ENCODE results near the gene ADAMTS15.

ADAMTS15 gene

GRCh38 chr11:130464291-130464812 is 15.9 kb downstream of the ADAMTS15 start:
- DNase-seq, result no peak

DNA sequence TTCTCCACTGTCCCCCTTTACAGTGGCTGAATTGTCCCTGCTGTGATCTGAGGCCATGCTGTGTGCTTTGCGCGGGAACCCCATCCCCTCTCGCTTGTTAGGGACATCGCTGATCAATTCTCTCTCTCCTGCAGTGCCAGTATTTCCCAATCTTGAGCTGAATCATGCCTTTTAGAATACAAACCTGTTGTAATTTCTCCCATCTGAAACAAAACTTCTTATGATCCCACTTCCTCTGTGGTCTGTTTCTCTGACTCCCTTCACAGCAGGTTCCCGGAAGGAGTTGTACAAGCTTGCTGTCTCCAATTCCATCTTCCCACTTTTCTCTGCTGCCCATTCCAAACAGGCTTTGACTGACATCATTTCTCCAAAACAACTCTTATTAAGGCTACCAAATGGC is 16.8 kb downstream of the ADAMTS15 start:
- no peak for DNase-seq

DNA sequence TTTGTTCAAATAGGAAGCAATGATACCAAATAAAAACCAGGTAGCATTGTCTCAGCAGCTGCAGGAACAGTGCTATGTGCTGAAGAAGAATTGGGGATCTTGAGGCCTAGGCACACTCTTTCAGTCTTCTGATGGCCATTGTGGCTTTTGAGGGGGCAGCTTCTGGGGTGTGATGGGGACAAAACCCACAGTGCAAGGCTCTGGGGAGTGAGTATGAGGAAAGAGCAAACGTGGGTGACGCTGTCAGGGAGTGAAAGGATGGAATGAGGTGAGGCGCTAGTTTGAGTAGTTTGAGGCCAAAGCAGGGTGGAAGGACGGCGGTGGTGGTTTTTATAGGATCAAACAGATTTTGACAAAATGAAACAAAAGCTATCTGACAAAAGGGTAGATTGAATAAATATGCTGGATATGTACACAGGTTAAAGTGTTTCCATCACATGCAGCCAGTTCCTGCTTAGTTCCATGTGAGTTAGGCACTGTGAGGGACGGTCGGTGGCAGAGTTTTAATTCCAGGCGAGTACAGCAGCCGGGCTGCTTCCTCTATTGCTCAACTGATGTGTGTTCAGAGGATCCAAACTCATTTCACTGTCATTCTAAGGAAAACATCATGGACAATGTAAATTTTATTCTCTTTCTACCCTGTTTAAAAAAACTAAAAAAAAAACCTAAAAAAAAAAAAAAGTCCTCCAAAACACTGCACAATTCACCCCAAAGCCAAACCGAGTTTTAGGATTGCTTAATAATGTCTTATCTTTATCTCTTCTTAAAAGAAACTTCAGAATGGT is 18.9 kb downstream of the ADAMTS15 start:
- no peak for DNase-seq

DNA sequence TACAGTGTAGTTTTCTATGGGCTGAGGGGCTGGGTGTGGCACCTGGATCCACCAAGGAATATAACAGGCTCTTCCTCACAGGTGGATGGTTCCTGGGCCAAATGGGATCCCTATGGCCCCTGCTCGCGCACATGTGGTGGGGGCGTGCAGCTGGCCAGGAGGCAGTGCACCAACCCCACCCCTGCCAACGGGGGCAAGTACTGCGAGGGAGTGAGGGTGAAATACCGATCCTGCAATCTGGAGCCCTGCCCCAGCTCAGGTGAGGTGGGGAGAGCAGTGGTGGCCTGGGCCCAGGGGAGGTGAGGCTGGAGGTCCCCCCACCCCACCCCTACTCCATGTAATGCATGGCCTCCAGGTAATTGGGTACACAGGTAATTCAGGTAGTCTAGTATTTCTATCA is 20.7 kb downstream of the ADAMTS15 start:
- DNase-seq, result no peak

DNA sequence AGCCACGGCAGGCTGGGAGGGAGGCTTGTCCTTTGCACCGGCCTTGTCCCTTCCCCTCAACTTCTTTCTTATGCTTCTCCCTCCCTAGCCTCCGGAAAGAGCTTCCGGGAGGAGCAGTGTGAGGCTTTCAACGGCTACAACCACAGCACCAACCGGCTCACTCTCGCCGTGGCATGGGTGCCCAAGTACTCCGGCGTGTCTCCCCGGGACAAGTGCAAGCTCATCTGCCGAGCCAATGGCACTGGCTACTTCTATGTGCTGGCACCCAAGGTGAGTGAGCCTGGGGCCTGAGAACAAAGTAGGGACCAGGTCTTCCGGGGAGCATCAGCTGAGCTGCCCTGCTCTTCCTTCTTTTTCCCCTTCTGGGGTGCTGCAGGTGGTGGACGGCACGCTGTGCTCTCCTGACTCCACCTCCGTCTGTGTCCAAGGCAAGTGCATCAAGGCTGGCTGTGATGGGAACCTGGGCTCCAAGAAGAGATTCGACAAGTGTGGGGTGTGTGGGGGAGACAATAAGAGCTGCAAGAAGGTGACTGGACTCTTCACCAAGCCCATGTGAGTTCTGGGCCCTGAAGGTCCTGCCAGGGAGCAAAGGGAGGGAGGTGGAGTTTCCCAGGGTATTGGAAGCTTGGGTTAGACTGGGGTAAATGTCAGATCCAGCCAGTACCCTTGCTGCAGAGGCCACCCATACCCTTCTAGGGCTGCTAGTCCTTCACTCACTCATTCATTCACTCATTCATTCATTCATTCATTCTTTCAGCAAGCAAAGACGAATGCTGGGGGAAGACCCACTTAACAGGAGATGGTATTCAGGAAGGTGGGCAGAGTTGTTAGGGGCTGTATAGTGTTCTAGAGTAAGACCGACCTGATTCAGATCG is 22.6 kb downstream of the ADAMTS15 start:
- no peak for DNase-seq

- DNase-seq, result no peak
Observed at GRCh38 chr11:130471731-130472433, 23.4 kb downstream of the ADAMTS15 start.

DNA sequence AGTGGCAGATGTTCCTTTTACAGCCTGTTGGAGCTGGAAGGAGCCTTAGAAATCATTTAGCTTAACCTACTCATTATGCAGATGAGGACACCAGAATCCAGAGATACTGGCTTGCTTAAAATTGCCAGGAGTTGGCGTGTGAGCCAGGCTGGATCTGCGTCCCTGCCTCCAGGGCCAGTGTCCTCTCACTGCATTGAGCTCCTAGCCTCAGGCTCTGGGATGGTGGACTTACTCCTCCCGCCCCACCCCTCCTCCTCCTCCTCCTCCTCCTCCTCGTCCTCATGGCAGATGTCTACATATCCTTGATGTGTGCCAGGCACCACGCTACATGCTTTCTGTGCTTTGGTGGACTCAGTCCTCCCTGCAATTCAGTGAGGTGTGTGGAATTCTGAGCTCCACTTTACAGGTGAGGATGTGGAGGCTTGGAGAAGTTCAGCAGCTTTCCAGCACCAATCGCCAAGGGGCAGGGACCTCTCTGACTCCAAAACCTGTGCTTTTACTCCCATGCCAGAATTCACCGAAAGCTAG is 24.1 kb downstream of the ADAMTS15 start:
- no peak for DNase-seq

DNA sequence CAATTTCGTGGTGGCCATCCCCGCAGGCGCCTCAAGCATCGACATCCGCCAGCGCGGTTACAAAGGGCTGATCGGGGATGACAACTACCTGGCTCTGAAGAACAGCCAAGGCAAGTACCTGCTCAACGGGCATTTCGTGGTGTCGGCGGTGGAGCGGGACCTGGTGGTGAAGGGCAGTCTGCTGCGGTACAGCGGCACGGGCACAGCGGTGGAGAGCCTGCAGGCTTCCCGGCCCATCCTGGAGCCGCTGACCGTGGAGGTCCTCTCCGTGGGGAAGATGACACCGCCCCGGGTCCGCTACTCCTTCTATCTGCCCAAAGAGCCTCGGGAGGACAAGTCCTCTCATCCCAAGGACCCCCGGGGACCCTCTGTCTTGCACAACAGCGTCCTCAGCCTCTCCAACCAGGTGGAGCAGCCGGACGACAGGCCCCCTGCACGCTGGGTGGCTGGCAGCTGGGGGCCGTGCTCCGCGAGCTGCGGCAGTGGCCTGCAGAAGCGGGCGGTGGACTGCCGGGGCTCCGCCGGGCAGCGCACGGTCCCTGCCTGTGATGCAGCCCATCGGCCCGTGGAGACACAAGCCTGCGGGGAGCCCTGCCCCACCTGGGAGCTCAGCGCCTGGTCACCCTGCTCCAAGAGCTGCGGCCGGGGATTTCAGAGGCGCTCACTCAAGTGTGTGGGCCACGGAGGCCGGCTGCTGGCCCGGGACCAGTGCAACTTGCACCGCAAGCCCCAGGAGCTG is 24.8 kb downstream of the ADAMTS15 start:
- DNase-seq, result no peak

- DNase-seq, result no peak
Observed at GRCh38 chr11:130473795-130474377, 25.4 kb downstream of the ADAMTS15 start.

DNA sequence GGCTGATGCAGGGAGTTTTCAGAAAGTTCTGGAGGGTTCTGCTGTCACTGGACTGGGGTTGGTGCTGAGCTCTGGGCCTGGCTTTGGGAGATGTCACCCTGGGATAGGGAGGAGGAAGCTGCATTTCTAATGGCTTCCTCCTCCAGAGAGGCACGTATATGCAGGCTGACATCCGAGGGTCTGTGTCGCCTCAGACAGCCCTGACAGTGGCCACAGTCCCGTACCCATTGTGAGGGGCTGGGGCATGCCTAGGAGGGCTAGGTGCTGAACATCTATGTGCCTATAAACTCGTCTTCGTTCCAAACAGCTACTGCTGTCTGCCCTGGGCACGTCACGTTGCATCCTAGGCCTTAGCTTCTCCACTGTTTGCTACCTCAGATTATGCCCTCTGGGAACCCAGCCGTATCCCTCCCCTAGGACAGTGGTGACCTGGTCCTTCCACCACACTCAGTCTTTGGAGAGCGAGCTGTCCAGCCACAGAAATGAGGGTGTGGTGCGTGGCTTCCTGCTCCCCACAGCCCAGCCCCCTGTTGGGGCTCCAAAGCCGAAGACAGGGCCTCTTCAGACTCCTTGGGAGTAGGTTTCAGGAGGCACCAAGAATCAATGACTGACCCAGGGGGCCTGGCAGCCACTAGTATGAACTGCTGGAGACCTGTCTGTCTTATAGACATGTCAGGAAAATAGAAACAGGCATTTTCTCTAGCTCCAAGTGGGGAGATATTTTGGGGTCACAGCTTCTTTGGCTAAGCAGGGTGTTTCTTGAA is 26.4 kb downstream of the ADAMTS15 start:
- DNase-seq, result no peak

GRCh38 chr11:130475426-130476053 is 27.1 kb downstream of the ADAMTS15 start:
- DNase-seq, result no peak

DNA sequence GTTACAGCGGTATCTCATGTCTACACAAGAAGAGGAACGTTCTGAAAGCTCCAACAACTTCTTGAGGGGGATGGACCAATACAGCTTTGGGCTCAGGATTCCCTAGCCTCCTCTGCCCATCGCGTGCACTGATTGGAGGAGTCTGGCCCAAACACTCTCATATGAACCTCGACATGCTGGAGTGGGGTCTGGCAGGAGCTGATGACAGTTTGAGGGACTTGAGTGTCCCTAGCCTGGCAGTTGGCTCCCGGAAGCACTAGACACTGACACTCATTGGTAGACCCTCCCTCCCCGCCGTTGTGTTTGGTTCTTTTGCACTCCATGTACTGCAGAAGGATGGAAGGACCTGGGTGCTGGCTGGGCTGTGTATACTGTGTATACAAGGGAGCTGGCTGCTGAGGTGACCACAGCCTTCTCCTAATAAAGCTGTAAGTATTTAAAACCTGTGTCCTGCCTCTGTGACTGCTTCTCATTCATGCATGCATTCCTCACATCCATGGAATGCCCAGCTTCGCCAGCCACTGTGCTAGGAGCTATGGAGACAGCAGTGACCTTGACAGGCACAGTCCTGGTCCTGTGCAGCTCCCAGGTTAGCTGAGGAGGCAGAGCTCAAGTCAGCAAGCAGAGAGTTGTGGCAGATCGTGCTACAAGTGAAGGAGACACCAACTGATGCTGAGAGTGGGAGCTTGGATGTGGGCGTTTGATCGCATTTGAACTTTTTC is 27.9 kb downstream of the ADAMTS15 start:
- DNase-seq, result no peak

- DNase-seq, result no peak
Observed at GRCh38 chr11:130476922-130477491, 28.6 kb downstream of the ADAMTS15 start.

GRCh38 chr11:130477586-130478203 is 29.2 kb downstream of the ADAMTS15 start:
- no peak for DNase-seq

GRCh38 chr11:130478204-130478701 is 29.8 kb downstream of the ADAMTS15 start:
- no peak for DNase-seq

- DNase-seq, result no peak
Observed at GRCh38 chr11:130478881-130479280, 30.4 kb downstream of the ADAMTS15 start.

DNA sequence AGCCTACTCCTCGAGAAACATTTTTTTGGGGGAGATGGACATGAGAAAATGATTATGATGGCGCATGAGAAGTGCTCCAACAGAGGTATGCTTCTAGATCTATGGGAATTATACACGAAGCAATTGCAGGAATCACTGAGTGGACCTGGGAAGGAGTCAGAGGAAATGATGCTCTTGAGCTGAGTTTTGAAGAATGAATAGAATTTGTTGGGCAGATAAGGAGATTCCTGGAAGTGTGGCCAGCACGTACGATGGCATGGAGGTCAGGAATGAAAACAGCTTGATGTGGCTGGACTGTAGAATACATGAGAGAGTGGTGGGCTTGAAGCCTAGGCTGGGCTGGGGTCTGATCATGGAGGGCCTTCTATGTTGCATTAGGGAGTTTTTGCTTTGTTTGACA is 31.7 kb downstream of the ADAMTS15 start:
- DNase-seq, result no peak

DNA sequence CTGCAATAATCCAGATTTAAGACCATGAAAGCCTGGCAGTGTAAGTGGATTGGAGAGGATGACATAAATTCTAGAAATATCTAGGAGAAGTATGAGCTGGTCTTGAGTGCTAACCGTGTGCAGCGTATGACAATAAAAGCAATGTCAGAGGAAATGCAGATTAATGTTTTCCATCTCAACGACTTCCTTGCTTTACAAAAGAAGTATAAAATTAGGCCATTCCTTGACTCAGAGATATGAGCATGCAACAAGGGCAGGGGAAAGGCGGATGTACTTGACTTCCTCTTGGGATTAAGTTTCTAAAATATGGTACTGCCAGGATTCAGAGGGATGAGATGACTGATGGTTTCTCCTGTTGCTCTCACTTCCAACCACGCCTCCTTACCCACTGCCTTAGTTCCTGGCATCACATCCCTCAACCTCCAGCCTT is 32.3 kb downstream of the ADAMTS15 start:
- DNase-seq, result no peak

- DNase-seq, result no peak
Observed at GRCh38 chr11:130483124-130483523, 34.7 kb downstream of the ADAMTS15 start.

Data from activated CD4-positive, alpha-beta T cell treated with anti-CD3 and anti-CD28 coated beads, Interleukin-2, Interleukin-6, amounts not matched to agents 100 ng/mL and 50 ng/mL, durations not matched to agents 16 hours and 8 hours (primary cell).